Right lobe of liver (tissue), 6 donors: ENCODE results near the gene NDRG2. TPM values are rescaled to one million over a fixed set of nuclear protein-coding genes. Genes with fewer than 3 reads are reported as not detected.
A peak's percentile ranks its signal among the peaks of the same experiment; 100 is the strongest.

ENCODE experiments used
- ATAC-seq, 4 donors: fragments of 200-7000 bp; cut with Tn5 transposase; one replicate each; pipeline ENCODE4 v1.9.1; 2020; ENCODE audit warnings: mild to moderate bottlenecking in 4 of 4, moderate library complexity in 4 of 4
- DNase-seq, 3 donors: peaks; one replicate each; pipeline ENCODE4 v3.0.0-alpha.2; 2020
- H3K27ac ChIP-seq, 3 donors: fragments of 200-600 bp; one replicate each; pipeline ENCODE4 v1.8.0; 2022
- H3K27me3 ChIP-seq, 2 donors: fragments of 200-600 bp; one replicate each; pipeline ENCODE4 v1.8.0; 2022
- H3K36me3 ChIP-seq, 4 donors: fragments of 200-600 bp; sonication (generic) in 1 of 4; one replicate each; pipeline versions ENCODE4 v1.5.1 to v1.8.0; 2017 to 2022; ENCODE audit warnings: control low read depth in 1 of 4
- H3K4me1 ChIP-seq, 4 donors: fragments of 200-600 bp; sonication (generic) in 1 of 4; one replicate each; pipeline versions ENCODE4 v1.5.1 to v1.8.0; 2017 to 2022; ENCODE audit warnings: control low read depth in 1 of 4
- H3K4me3 ChIP-seq, 3 donors: fragments of 200-600 bp; one replicate each; pipeline ENCODE4 v1.8.0; 2022
- H3K9me3 ChIP-seq, 4 donors: fragments of 200-600 bp; sonication (generic) in 1 of 4; one replicate each; pipeline versions ENCODE4 v1.5.1 to v1.8.0; 2017 to 2022; ENCODE audit warnings: control low read depth in 1 of 4
- CTCF ChIP-seq, 4 donors: fragments of 200-600 bp in 3 of 4; fragments of 450-650 bp in 1 of 4; IDR thresholded peaks; one replicate each; pipeline versions ENCODE4 v1.5.1 to v1.8.0; 2016 to 2022; ENCODE audit warnings: antibody characterized with exemption in 4 of 4, mild to moderate bottlenecking in 2 of 4
- POLR2A ChIP-seq: fragments of 450-650 bp; IDR thresholded peaks from one replicate; pipeline ENCODE4 v1.6.1; 2017; ENCODE audit warnings: antibody characterized with exemption, mild to moderate bottlenecking
- WGBS: methylation state at CpG from one replicate; pipeline ENCODE4 v1.1.6; 2018; ENCODE audit warnings: low coverage, low lambda C conversion rate; ENCODE audit not compliant: insufficient coverage; ENCODE audit errors: missing lambda C conversion rate; 5-methylcytosine and 5-hydroxymethylcytosine counted together
- intact Hi-C, 2 donors: fragments of 100-400 bp; cut with DNase I; formaldehyde crosslinking; loops; one replicate each; pipeline versions ENCODE4 v1.11.2 to v1.14.1; 2022
- total RNA-seq, 6 experiments: library from RNA; depleted of rRNA in 2 of 6; stranded (reverse); fragments of >200 nt in 2 of 6; fragmentation: NEBNext Ultra II Directional in 3 of 6; extraction: Animal tissue kit (Norgen Biotek cat#: 25700) in 3 of 6; gene quantifications; one replicate each; pipeline versions ENCODE4 v1.1.0 to v1.2.4, GENCODE V29; 2016 to 2023
- donor health status: DM: no; HTN: yes; CAD: no.
- donor health status: DM: no; HTN: no; CAD: no.
- donor health status: DM: no; HTN: no; CAD: no.
- donor health status: DM: no; HTN: yes; CAD: no.
- donor health status: DM: no; HTN: yes; CAD: no.

Gene NDRG2
- total RNA-seq, 6 experiments from 2014 or later, result 92.2 to 255 (median 192) TPM

DNA sequence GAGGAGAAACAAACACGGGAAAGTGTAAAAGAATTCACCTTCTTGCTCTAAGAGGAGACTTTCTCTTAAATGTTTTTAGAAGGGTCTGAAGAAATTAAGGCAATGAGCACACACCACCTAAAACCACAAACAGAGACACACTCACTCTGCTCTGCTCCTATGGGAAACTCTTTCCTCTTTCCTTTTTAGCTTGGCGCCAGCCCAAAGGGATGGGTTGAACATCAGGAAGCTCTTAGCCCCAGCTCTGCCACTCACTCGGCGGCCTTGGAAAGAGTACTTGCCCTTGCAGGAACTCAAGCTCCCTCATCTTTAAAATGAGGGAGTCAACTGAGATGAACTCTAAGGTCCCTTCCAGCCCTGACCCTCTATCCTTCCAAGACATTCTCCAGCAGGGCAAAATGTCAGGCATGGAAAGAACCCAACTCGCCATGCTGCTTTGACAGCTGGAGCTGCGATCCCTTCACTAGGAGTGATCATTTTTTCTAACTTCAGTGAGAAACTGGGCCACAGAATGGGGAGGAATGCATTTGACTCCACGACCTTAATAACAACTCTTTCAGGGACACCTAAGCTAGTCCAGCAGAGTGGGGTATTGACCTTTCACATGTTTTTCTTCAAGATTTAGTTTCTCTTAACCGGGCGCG, 31.8 kb upstream of the NDRG2 start:
- H3K27me3 ChIP-seq, result no peaks in the 10 kb centered on the region
- H3K36me3 ChIP-seq, result no peaks in the 10 kb centered on the region
- DNase-seq, result peak in 1 of 3 donors; percentile 46
- peak overlapping the region in 2 of 3 donors; percentile 54 to 74 for H3K27ac ChIP-seq
- H3K4me1 ChIP-seq, result peaks cover 0 to 59% (median 19%) of the 10 kb centered on the region in 4 donors
- 53% methylated on average over 9 of the region's 10 CpGs for WGBS
- intact Hi-C loops, result loop anchor here in 1 of 2 donors (5.0 kb wide), 1 partner anchor 46 kb away; the partner anchor contains the start of gene TMEM253
- H3K4me3 ChIP-seq, result peak overlapping the region in 1 of 3 donors; percentile 6
- H3K9me3 ChIP-seq, result no peaks in the 10 kb centered on the region
- TF ChIP-seq POLR2A (no peak), CTCF (IDR thresholded peaks at IDR 0.05) (no peak)
- ATAC-seq, result peak in 1 of 4 donors; percentile 9

DNA sequence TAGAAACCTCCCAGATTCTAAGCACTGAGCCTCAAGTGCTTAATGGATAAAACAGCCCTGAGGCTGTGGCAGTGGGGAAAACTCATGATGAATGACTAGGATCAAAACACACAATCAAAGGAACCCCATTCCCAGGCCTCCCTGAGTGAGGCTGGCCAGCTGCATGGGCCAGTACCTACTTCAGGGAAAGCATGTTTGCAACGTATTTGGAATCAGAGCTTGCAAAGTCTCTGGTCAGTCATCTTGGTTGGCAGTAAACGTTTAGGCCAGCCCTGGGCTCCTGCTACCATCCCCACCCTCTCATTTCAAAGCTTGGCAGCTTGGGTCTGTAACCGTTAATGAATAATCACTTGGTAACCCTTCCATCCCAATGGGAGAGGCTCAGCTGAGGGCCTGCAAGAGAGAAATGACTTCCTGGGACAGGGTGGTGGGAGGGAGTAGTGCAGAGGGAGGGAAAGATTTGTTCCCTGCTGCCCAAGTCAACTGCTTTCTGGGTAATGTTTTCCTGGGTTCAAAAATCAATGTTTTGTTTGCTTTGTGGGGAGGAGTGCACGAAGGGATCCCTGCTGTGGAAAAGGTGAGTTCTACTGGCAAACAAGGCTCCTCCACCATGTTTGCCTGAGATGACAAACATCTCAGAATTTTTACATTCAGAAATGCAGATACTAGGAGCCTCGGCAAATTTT, 30.7 kb upstream of the NDRG2 start:
- ATAC-seq (peak; percentile 79 to 90 (median 83)), DNase-seq (peak; percentile 43 to 89 (median 74))
- WGBS, result 21% methylated on average over 4 of the region's 5 CpGs
- Histone ChIP-seq H3K27ac (peak overlapping the region; percentile 24 to 74 (median 54)), H3K27me3 (no peaks in the 10 kb centered on the region), H3K36me3 (no peaks in the 10 kb centered on the region), H3K4me1 (peaks cover 0 to 51% (median 19%) of the 10 kb centered on the region in 4 donors), H3K9me3 (no peaks in the 10 kb centered on the region), H3K4me3 (peak overlapping the region in 2 of 3 donors; percentile 6 to 34)
- intact Hi-C loops, result loop anchor here in 1 of 2 donors (5.0 kb wide), 1 partner anchor 47 kb away; the partner anchor contains the start of gene TMEM253
- peak; percentile 53 for TF ChIP-seq POLR2A
- TF ChIP-seq CTCF (IDR thresholded peaks at IDR 0.05), result peak in 1 of 4 donors; percentile 39

DNA sequence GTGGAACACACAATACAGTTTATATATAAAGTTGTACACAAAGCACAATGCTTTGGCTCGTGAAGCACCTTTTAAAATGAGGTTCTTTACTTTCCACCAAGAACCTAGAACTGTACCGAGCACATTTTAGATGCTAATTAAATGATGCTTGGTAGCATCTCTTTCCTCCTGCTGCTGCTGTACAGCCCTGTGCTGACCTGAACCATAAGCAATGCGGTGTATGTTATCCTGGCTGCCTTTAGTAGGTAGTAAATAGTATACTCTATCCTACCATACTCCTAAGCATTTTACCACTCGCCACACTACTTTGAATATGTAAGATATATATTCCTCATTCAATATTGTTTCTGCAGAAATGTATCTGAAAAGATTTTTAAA, 29.9 kb upstream of the NDRG2 start:
- TF ChIP-seq POLR2A (no peak), CTCF (IDR thresholded peaks at IDR 0.05) (no peak)
- Histone ChIP-seq H3K36me3 (no peaks in the 10 kb centered on the region), H3K27ac (peak overlapping the region; percentile 24 to 74 (median 54)), H3K4me3 (no peak overlapping the region), H3K4me1 (peaks cover 0 to 44% (median 19%) of the 10 kb centered on the region in 4 donors), H3K9me3 (no peaks in the 10 kb centered on the region), H3K27me3 (no peaks in the 10 kb centered on the region)
- DNase-seq (no peak), ATAC-seq (peak in 1 of 4 donors; percentile 5)
- intact Hi-C loops, result loop anchor here in 1 of 2 donors (5.0 kb wide), 1 partner anchor 48 kb away; the partner anchor contains the start of gene TMEM253
- 26% methylated on average over 4 of the region's 4 CpGs for WGBS

DNA sequence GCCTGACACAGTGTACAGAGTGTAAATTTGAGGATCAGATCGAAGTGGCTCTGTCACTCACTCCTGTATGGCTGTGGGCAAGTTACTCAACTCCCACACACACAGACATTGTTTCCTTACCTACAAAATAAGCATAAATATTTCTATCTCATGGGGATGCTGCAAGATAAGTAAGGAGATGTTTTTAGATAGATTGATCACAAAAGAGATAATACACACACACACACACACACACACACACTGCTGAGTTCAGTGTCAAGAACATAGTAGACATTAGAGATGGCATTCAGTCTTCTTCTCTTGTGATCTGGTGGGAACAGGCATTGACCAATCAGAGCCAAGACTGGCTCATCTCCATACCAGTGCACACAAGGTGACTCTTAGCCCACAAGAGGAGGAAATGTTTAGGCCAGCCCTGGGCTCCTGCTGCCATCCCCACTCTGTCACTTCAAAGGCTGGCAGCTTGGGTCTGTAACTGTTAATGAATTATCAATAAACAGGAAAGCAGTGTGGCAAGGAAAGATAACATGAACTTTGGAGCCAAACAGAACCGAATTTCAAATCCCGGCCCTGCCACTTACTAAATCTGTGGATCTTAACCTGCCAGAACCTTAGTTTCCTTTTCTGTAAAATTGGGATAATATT, 29.4 kb upstream of the NDRG2 start:
- peak overlapping the region; percentile 13 to 74 (median 54) for H3K27ac ChIP-seq
- peak; percentile 65 to 86 (median 83) for DNase-seq
- no peaks in the 10 kb centered on the region for H3K36me3 ChIP-seq
- no peaks in the 10 kb centered on the region for H3K27me3 ChIP-seq
- intact Hi-C loops, result no loop called here
- no peaks in the 10 kb centered on the region for H3K9me3 ChIP-seq
- H3K4me1 ChIP-seq, result peaks cover 0 to 49% (median 20%) of the 10 kb centered on the region in 4 donors
- TF ChIP-seq POLR2A, result no peak
- TF ChIP-seq CTCF (IDR thresholded peaks at IDR 0.05), result no peak
- no peak overlapping the region for H3K4me3 ChIP-seq
- ATAC-seq, result peak; percentile 79 to 86 (median 80)
- 3% methylated on average over 3 of the region's 3 CpGs for WGBS
